NT2/D1 (cell line): Measurements from ENCODE around the gene OXNAD1.

ENCODE experiments used
- SUZ12 ChIP-seq: IDR thresholded peaks from 2 replicates; pipeline ENCODE4 v1.6.1; 2011; ENCODE audit not compliant: insufficient read length, insufficient read depth; ENCODE audit errors: extremely low read depth
- YY1 ChIP-seq: IDR thresholded peaks from 2 replicates; pipeline ENCODE4 v1.6.1; 2011; ENCODE audit not compliant: insufficient read length, insufficient read depth
- ZNF274 ChIP-seq: IDR thresholded peaks from 2 replicates; pipeline ENCODE4 v1.6.1; 2011; ENCODE audit warnings: mild to moderate bottlenecking, low read depth, low read length

GRCh38 chr3:16301507-16301906, 36.5 kb downstream of the OXNAD1 start:
- TF ChIP-seq ZNF274 = no peak
- no peak for TF ChIP-seq YY1
- TF ChIP-seq SUZ12 = no peak
